Ovary (tissue), 3 donors: Measurements from ENCODE around the gene VPS37B.

ENCODE experiments used
- CTCF ChIP-seq, 3 donors: fragments of 450-650 bp in 2 of 3; fragments of 200-600 bp in 1 of 3; IDR thresholded peaks; one replicate each; pipeline versions ENCODE4 v1.5.1 to v1.8.0; 2016 to 2022; ENCODE audit warnings: antibody characterized with exemption in 3 of 3, mild to moderate bottlenecking in 1 of 3
- POLR2A ChIP-seq: fragments of 450-650 bp; IDR thresholded peaks from one replicate; pipeline ENCODE4 v1.6.1; 2017; ENCODE audit warnings: antibody characterized with exemption, mild to moderate bottlenecking, moderate library complexity
- donor health status: DM: no; HTN: no; CAD: no.

- TF ChIP-seq CTCF (IDR thresholded peaks at IDR 0.05): no peak
- TF ChIP-seq POLR2A: no peak
Observed at GRCh38 chr12:122862872-122863701, 32.8 kb downstream of the VPS37B start.
